WERI-Rb-1 (cell line): ENCODE data around the gene ZNF710.
"Not testable (repeated sequence)": the region's sequence is repeated elsewhere in the genome, so short reads cannot be mapped to it uniquely, and the experiment has no call there.

ENCODE experiments used
- DNase-seq: peaks from one replicate; pipeline ENCODE4 v3.0.0-alpha.2; 2020
- H3K27ac ChIP-seq: fragments of 250-450 bp; sonication (Bioruptor Pico); 2 replicates; pipeline ENCODE4 v1.5.1; 2020; ENCODE audit warnings: mild to moderate bottlenecking, moderate library complexity
- H3K27me3 ChIP-seq: fragments of 250-450 bp; sonication (Bioruptor Pico); 2 replicates; pipeline ENCODE4 v1.5.1; 2021; ENCODE audit warnings: mild to moderate bottlenecking, low read depth, moderate library complexity; ENCODE audit not compliant: insufficient read depth, severe bottlenecking
- H3K36me3 ChIP-seq: fragments of 250-450 bp; sonication (Bioruptor Pico); 2 replicates; pipeline ENCODE4 v1.5.1; 2020; ENCODE audit warnings: mild to moderate bottlenecking, moderate library complexity
- H3K4me3 ChIP-seq: 2 replicates; pipeline ENCODE4 v1.5.1; 2011; ENCODE audit warnings: low read depth, mild to moderate bottlenecking, control low read depth, low read length
- H3K9me3 ChIP-seq: fragments of 250-450 bp; sonication (Bioruptor Pico); 2 replicates; pipeline ENCODE4 v1.5.1; 2021; ENCODE audit warnings: mild to moderate bottlenecking, moderate library complexity; ENCODE audit not compliant: severe bottlenecking
- TF ChIP-seq, protein P1 (sequence below): IDR thresholded peaks from 2 replicates; pipeline ENCODE4 v1.5.1; 2011; ENCODE audit warnings: low read depth, mild to moderate bottlenecking, control low read depth, inconsistent platforms, low read length

ZNF710 gene

DNA sequence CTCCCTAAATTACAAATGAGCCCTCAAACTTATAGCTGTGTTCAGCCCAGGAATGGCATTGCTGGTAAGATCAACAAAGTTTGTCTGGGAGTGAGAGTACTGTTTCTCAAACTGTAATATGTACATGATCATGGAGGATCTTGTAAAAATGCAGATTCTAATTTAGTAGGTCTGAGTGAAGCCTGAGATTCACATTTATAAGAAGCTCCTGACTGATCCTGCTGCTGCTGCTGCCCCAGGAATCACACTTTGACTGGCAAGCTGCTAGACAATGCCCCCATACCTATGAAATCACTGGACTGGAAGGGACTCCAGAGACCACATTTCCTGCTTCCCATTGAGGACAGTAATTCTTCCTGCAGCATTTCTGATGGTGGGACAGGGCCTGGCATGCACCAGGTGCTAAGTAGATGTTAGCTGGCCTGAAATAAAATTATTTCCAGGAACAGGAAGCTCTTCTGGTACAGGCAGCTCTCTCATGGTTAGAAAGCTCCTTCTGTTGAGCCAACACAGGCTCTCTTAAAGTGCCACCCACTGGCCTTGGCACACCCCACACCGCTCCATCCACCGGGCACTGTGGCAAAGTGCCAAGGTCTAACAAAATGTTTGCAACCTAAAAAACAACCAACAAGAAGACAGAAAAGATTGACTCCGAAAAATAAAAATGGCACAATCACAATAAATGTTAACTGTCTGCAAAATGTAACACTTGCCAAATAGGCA, 36.7 kb upstream of the ZNF710 start:
- no peak overlapping the region for H3K27ac ChIP-seq
- no peaks in the 10 kb centered on the region for H3K9me3 ChIP-seq
- TF ChIP-seq, protein P1, sequence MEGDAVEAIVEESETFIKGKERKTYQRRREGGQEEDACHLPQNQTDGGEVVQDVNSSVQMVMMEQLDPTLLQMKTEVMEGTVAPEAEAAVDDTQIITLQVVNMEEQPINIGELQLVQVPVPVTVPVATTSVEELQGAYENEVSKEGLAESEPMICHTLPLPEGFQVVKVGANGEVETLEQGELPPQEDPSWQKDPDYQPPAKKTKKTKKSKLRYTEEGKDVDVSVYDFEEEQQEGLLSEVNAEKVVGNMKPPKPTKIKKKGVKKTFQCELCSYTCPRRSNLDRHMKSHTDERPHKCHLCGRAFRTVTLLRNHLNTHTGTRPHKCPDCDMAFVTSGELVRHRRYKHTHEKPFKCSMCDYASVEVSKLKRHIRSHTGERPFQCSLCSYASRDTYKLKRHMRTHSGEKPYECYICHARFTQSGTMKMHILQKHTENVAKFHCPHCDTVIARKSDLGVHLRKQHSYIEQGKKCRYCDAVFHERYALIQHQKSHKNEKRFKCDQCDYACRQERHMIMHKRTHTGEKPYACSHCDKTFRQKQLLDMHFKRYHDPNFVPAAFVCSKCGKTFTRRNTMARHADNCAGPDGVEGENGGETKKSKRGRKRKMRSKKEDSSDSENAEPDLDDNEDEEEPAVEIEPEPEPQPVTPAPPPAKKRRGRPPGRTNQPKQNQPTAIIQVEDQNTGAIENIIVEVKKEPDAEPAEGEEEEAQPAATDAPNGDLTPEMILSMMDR: no peak
- no peak for DNase-seq
- H3K36me3 ChIP-seq: no peaks in the 10 kb centered on the region
- no peaks in the 10 kb centered on the region for H3K27me3 ChIP-seq
- no peak overlapping the region for H3K4me3 ChIP-seq

DNA sequence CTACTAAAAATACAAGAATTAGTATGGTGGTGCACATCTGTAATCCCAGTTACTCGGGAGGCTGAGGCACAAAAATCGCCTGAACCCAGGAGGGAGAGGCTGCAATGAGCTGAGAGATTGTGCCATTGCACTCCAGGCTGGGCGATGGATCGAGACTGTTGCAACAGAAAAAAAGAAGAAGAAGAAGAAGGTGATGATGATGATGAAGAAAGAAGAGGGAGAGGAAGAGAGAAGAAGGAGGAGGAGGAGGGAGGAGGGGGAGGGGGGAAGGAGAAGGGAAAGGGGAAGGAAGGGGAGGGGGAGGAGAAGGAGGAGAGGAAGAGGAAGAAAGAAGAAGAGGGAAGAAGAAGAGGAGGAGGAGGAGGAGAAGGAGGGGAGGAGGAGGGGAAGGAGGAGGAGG, 33.2 kb upstream of the ZNF710 start:
- Histone ChIP-seq H3K27me3 (no peaks in the 10 kb centered on the region), H3K27ac (no peak overlapping the region), H3K36me3 (no peaks in the 10 kb centered on the region), H3K9me3 (no peaks in the 10 kb centered on the region), H3K4me3 (no peak overlapping the region)
- TF ChIP-seq, protein P1: no peak
- no peak for DNase-seq

DNA sequence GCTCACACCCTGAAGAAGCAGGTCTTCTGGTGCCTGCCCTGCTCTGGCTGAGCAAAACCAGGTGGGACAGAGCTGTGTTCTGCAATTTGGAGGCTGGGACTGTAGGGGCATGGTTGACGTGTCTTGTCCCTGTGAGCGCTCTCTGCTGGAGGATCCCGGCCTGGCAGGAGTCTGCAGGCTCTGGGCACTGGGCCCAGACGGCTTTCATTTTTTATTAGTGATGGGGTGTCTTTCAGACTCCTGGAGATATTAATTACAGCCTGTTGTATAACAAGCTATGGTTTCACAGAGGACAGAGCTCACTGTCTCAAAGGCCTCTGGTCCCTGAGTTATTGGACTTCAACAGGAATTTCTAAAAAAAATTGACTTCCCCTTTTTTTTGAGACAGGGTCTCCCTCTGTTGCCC, 29.5 kb upstream of the ZNF710 start:
- TF ChIP-seq, protein P1: peak; percentile 91
- Histone ChIP-seq H3K4me3 (no peak overlapping the region), H3K36me3 (no peaks in the 10 kb centered on the region), H3K9me3 (no peaks in the 10 kb centered on the region), H3K27ac (no peak overlapping the region), H3K27me3 (no peaks in the 10 kb centered on the region)
- peak; percentile 82 for DNase-seq

DNA sequence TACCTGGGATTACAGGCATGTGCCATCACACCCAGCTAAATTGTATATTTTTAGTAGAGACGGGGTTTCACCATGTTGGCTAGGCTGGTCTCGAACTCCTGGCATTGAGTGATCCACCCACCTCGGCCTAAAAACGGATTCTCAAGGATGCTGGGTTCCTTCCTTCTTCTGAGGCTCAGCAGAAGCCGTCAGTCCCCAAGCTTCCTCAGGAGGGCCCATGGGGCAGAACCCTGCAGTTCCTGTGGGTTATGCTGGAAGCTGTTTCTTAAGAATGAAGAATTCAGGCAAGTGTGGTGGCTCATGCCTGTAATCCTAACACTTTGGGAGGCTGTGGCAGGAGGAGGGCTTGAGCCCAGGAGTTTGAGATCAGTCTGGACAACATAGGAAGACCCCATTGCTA, 29.0 kb upstream of the ZNF710 start:
- DNase-seq: no peak
- H3K27ac ChIP-seq: no peak overlapping the region

DNA sequence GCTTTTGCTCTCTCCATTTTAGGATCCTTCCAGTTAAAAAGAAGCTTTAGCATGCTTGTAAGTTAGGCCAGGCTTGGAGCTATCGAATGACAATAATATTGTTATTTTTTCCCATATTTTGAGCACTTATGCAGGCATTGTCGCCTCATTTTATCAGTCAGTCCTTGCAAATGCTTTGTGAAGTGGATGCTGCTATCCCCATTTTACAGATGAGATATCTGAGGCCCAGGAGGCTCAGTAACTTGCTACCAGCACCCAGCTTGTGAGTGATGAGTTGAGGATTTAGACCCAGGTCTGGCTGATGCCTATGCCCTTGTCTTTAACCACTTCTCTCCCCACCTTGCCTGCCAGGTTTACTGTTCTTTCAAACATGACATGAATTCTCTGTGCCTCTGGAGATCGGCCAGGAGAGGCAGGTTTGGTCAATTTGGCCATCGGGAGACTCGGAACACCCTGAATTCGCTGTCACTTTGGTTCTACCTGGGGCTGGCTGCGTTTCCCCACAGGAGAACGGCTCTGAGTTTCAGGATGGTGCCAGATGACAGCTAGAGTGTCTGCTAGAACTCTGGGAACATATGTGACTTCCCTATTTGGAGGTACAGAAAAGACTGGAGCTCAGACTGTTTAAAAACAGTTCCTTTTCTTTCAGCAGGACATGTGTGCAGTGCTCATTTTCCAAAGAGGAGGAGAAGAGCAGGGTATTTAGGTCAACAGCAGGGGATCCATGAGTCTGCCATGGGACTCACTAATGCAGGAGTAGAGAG, 25.5 kb upstream of the ZNF710 start:
- Histone ChIP-seq H3K27ac (no peak overlapping the region), H3K27me3 (no peaks in the 10 kb centered on the region), H3K9me3 (peaks cover 3% of the 10 kb centered on the region), H3K4me3 (no peak overlapping the region), H3K36me3 (no peaks in the 10 kb centered on the region)
- DNase-seq: no peak
- TF ChIP-seq, protein P1: no peak

More for the DNA sequence above, 29.0 kb upstream of the ZNF710 start:
- Histone ChIP-seq H3K4me3 (no peak overlapping the region), H3K36me3 (no peaks in the 10 kb centered on the region), H3K9me3 (no peaks in the 10 kb centered on the region), H3K27me3 (no peaks in the 10 kb centered on the region)
- TF ChIP-seq, protein P1: no peak

DNA sequence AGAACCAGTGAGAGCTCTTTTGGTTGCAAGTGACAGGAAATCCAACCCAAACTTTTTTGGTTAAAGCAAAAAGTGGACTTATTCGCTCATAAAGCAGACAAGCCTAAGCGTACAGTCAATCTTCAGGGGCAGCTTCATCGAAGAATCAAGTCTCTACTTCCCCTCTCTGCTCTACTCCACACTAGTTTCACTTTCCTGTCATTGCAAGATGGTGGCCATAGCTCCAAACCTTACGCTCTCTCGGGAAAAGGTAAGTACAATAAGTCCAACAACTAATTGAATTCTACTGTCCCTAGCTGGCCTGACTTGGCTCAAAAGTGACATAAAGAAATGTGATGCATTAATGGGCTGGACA, 24.9 kb upstream of the ZNF710 start:
- peaks cover 3% of the 10 kb centered on the region for H3K9me3 ChIP-seq
- no peak overlapping the region for H3K27ac ChIP-seq
- DNase-seq: no peak
- TF ChIP-seq, protein P1: no peak
- no peaks in the 10 kb centered on the region for H3K27me3 ChIP-seq
- H3K36me3 ChIP-seq: no peaks in the 10 kb centered on the region
- no peak overlapping the region for H3K4me3 ChIP-seq

DNA sequence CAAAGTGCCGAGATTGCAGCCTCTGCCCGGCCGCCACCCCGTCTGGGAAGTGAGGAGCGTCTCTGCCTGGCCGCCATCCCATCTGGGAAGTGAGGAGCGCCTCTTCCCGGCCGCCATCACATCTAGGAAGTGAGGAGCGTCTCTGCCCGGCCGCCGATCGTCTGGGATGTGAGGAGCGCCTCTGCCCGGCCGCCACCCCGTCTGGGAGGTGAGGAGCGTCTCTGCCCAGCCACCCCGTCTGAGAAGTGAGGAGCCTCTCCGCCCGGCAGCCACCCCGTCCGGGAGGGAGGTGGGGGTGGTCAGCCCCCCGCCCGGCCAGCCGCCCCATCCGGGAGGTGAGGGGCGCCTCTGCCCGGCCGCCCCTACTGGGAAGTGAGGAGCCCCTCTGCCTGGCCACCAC, 23.3 kb upstream of the ZNF710 start:
- not testable (repeated sequence) for H3K9me3 ChIP-seq, H3K27ac ChIP-seq, H3K27me3 ChIP-seq, H3K36me3 ChIP-seq, DNase-seq, H3K4me3 ChIP-seq
